ENCODE data around the gene ARL14EP. TPM values are rescaled to one million over a fixed set of nuclear protein-coding genes. Genes with fewer than 3 reads are reported as not detected.

Gene ARL14EP
- polyA plus RNA-seq, 1 donor (not counting 4 experiments of a cell fraction or from before 2014, with no cell fraction given), result 32.6 TPM

DNA sequence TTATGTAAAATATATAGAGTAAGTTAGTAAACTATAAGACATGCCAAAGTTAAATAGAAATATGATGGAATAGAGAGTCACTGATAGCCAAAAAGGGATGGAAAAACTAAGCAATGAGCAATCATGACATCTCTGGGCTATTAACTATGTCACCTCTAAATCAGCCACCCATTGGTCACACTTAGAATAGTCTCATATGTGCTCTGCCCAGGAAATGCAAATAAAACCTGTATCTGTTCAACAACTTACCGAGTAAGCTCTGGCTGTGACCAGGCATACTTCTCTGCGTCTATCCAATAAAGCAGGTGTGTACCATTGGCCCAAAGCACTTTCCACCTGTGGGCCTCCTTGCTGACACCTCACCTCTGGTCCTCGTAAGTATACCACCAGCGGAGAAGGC lies 1.6 kb upstream of the ARL14EP start:
- Histone ChIP-seq H2AFZ (ENCODE audit: control insufficient read depth, low read length) (no peak overlapping the region), H3K36me3 (ENCODE audit: control insufficient read depth in 2 of 2, extremely low read depth in 1 of 2, insufficient read depth in 2 of 2, low read length in 2 of 2) (peaks cover 2 to 3% of the 10 kb centered on the region in 2 experiments), H3K4me1 (ENCODE audit: control insufficient read depth, extremely low read depth, insufficient read depth, low read length) (peaks cover 3% of the 10 kb centered on the region), H3K9me3 (ENCODE audit: control insufficient read depth, low read depth, low read length) (no peaks in the 10 kb centered on the region), H3K27ac (ENCODE audit: control insufficient read depth, insufficient read depth, low read length) (no peak overlapping the region), H4K20me1 (ENCODE audit: control insufficient read depth, extremely low read depth, insufficient read depth, low read length) (no peaks in the 10 kb centered on the region), H3K4me3 (ENCODE audit: control insufficient read depth in 2 of 3, extremely low read depth in 1 of 3, insufficient read depth in 2 of 3, low read depth in 1 of 3, low read length in 3 of 3) (no peak overlapping the region), H3K9ac (ENCODE audit: control insufficient read depth, extremely low read depth, insufficient read depth, low read length) (no peak overlapping the region), H3K79me2 (ENCODE audit: control insufficient read depth, insufficient read depth, low read length) (peaks cover 30% of the 10 kb centered on the region), H3K9me1 (ENCODE audit: control insufficient read depth, extremely low read depth, insufficient read depth, low read length) (no peaks in the 10 kb centered on the region), H3K4me2 (ENCODE audit: control insufficient read depth, extremely low read depth, insufficient read depth, low read depth, low read length) (no peak overlapping the region), H3K27me3 (ENCODE audit: control insufficient read depth, extremely low read depth, insufficient read depth, low read length) (no peaks in the 10 kb centered on the region)
- DNase-seq (ENCODE audit: low read depth, low spot score) (no peak), FAIRE-seq (no peak)
- dilution Hi-C loops (cut with MboI; ENCODE audit: extremely low pct_ligation_motif_present, low sequenced_read_pairs), result no loop called here
- TF ChIP-seq, protein P1, sequence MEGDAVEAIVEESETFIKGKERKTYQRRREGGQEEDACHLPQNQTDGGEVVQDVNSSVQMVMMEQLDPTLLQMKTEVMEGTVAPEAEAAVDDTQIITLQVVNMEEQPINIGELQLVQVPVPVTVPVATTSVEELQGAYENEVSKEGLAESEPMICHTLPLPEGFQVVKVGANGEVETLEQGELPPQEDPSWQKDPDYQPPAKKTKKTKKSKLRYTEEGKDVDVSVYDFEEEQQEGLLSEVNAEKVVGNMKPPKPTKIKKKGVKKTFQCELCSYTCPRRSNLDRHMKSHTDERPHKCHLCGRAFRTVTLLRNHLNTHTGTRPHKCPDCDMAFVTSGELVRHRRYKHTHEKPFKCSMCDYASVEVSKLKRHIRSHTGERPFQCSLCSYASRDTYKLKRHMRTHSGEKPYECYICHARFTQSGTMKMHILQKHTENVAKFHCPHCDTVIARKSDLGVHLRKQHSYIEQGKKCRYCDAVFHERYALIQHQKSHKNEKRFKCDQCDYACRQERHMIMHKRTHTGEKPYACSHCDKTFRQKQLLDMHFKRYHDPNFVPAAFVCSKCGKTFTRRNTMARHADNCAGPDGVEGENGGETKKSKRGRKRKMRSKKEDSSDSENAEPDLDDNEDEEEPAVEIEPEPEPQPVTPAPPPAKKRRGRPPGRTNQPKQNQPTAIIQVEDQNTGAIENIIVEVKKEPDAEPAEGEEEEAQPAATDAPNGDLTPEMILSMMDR (optimal IDR thresholded peaks at IDR 0.05 in 1 of 3, IDR thresholded peaks at IDR 0.05 in 1 of 3, conservative IDR thresholded peaks at IDR 0.05 in 1 of 3; ENCODE audit: extremely low read depth in 1 of 3, insufficient read depth in 2 of 3, low read length in 3 of 3), result no peak
- no peak for TF ChIP-seq EZH2 (IDR thresholded peaks at IDR 0.05; ENCODE audit: low read length)

DNA sequence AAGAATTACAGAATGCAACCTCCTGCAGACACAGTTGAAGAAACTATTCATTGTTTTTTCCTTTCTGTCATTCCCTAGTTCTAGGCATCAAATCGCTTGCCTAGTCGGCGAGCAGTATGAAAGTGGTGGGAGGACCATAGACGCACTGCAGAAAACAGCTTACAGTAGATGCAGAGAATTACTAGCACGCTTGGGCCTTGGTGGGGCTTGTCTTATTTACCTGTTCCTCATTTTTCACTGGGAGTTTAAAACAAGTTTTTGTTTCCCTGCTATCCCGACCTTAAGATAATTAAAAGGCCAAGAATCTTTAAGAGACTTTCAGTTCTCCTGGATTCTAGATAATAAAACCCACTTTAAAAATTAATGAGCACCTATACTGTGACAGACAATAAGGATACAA lies 713 bp upstream of the ARL14EP start:
- peaks cover 2 to 5% of the 10 kb centered on the region in 2 experiments for H3K36me3 ChIP-seq (ENCODE audit: control insufficient read depth in 2 of 2, extremely low read depth in 1 of 2, insufficient read depth in 2 of 2, low read length in 2 of 2)
- H3K79me2 ChIP-seq (ENCODE audit: control insufficient read depth, insufficient read depth, low read length), result peaks cover 37% of the 10 kb centered on the region
- peak overlapping the region; percentile 86 for H2AFZ ChIP-seq (ENCODE audit: control insufficient read depth, low read length)
- no peak overlapping the region for H3K9ac ChIP-seq (ENCODE audit: control insufficient read depth, extremely low read depth, insufficient read depth, low read length)
- no peak for DNase-seq (ENCODE audit: low read depth, low spot score)
- no peak overlapping the region for H3K27ac ChIP-seq (ENCODE audit: control insufficient read depth, insufficient read depth, low read length)
- H4K20me1 ChIP-seq (ENCODE audit: control insufficient read depth, extremely low read depth, insufficient read depth, low read length), result no peaks in the 10 kb centered on the region
- no peaks in the 10 kb centered on the region for H3K9me3 ChIP-seq (ENCODE audit: control insufficient read depth, low read depth, low read length)
- TF ChIP-seq, protein P1 (optimal IDR thresholded peaks at IDR 0.05 in 1 of 3, IDR thresholded peaks at IDR 0.05 in 1 of 3, conservative IDR thresholded peaks at IDR 0.05 in 1 of 3; ENCODE audit: extremely low read depth in 1 of 3, insufficient read depth in 2 of 3, low read length in 3 of 3), result no peak
- TF ChIP-seq EZH2 (IDR thresholded peaks at IDR 0.05; ENCODE audit: low read length), result no peak
- no peak for FAIRE-seq
- H3K4me2 ChIP-seq (ENCODE audit: control insufficient read depth, extremely low read depth, insufficient read depth, low read depth, low read length), result peak overlapping the region; percentile 77
- peaks cover 3% of the 10 kb centered on the region for H3K4me1 ChIP-seq (ENCODE audit: control insufficient read depth, extremely low read depth, insufficient read depth, low read length)
- no peak overlapping the region for H3K4me3 ChIP-seq (ENCODE audit: control insufficient read depth in 2 of 3, extremely low read depth in 1 of 3, insufficient read depth in 2 of 3, low read depth in 1 of 3, low read length in 3 of 3)
- dilution Hi-C loops (cut with MboI; ENCODE audit: extremely low pct_ligation_motif_present, low sequenced_read_pairs), result no loop called here
- peaks cover 2% of the 10 kb centered on the region for H3K9me1 ChIP-seq (ENCODE audit: control insufficient read depth, extremely low read depth, insufficient read depth, low read length)
- H3K27me3 ChIP-seq (ENCODE audit: control insufficient read depth, extremely low read depth, insufficient read depth, low read length), result no peaks in the 10 kb centered on the region

Measured in keratinocyte (primary cell).